GM21576 (cell line): ENCODE data around the gene BCKDK.
"Not testable (repeated sequence)": the region's sequence is repeated elsewhere in the genome, so short reads cannot be mapped to it uniquely, and the experiment has no call there.

Experiments
- ATAC-seq: cut with Tn5 transposase; IDR thresholded peaks from one replicate; pipeline ENCODE4 v1.9.1; 2021; ENCODE audit warnings: mild to moderate bottlenecking, moderate library complexity; ENCODE audit not compliant: unreplicated experiment

Gene BCKDK

GRCh38 chr16:31094424-31095120, 13.6 kb upstream of the BCKDK start, which contains the start of gene VKORC1:
Gene VKORC1 (minus strand): TSS chr16:31094797. CDS start chr16:31094729, 68 bp downstream.
- ATAC-seq = peak; percentile 78

- no peak for ATAC-seq
These were observed 8.1 kb upstream of the BCKDK start for GRCh38 chr16:31099860-31100638.

GRCh38 chr16:31100876-31101641, 7.1 kb upstream of the BCKDK start:
- not testable (repeated sequence) for ATAC-seq

- ATAC-seq = no peak
These were observed 2.4 kb upstream of the BCKDK start for GRCh38 chr16:31105677-31106213.

- ATAC-seq = no peak
These were observed 1.4 kb upstream of the BCKDK start for GRCh38 chr16:31106509-31107464.

GRCh38 chr16:31107465-31107867, 720 bp upstream of the BCKDK start:
- ATAC-seq = peak; percentile 47

- peak; percentile 3 for ATAC-seq
These were observed 790 bp downstream of the BCKDK start for GRCh38 chr16:31108794-31109558.

GRCh38 chr16:31109622-31110021, 1.4 kb downstream of the BCKDK start:
- ATAC-seq = no peak

GRCh38 chr16:31110106-31111034, 2.2 kb downstream of the BCKDK start:
- ATAC-seq = no peak

- no peak for ATAC-seq
These were observed 3.8 kb downstream of the BCKDK start for GRCh38 chr16:31111881-31112466.

- ATAC-seq = no peak
These were observed 4.5 kb downstream of the BCKDK start for GRCh38 chr16:31112711-31113110.

- no peak for ATAC-seq
These were observed 5.2 kb downstream of the BCKDK start for GRCh38 chr16:31113121-31114120.

- ATAC-seq = no peak
These were observed 6.3 kb downstream of the BCKDK start for GRCh38 chr16:31114468-31114867.

GRCh38 chr16:31117384-31118222, 9.4 kb downstream of the BCKDK start, which contains the start of gene KAT8:
Gene KAT8 (plus strand): TSS chr16:31117664. CDS start chr16:31117682, 18 bp downstream.
- ATAC-seq = peak; percentile 88
